G401 (cell line): ENCODE data around the gene MPRIP. TPM values are rescaled to one million over a fixed set of nuclear protein-coding genes. Genes with fewer than 3 reads are reported as not detected.
A peak's percentile ranks its signal among the peaks of the same experiment; 100 is the strongest.

ENCODE experiments used
- DNase-seq: peaks from one replicate; pipeline ENCODE4 v3.0.0-alpha.2; 2015; ENCODE audit warnings: low spot score
- in situ Hi-C: cut with HindIII; loops from 2 replicates; pipeline ENCODE4 v1.10.0; 2016; ENCODE audit warnings: low sequenced_read_pairs, mixed read lengths
- total RNA-seq: library from RNA; depleted of rRNA; stranded (reverse); fragments of >200 nt; shearing (Covaris generic); gene quantifications from 2 replicates; pipeline ENCODE4 v1.2.3, GENCODE V29; 2014

The MPRIP gene
- total RNA-seq, 1 experiment from 2014 or later: 97.1 TPM

DNA sequence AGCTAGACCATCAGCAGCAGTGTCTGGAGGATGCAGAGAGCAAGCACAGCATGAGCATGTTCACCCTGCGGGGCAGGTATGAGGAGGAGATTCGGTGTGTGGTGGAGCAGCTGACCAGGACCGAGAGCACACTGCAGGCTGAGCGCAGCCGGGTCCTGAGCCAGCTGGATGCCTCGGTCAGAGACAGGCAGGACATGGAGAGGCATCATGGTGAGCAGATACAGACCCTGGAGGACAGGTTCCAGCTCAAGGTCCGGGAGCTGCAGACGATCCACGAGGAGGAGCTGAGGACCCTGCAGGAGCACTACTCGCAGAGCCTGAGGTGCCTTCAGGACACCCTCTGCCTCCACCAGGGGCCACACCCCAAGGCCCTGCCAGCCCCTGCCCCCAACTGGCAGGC is 125.1 kb downstream of the MPRIP start:
- in situ Hi-C loops: no loop called here
- DNase-seq: peak; percentile 27

DNA sequence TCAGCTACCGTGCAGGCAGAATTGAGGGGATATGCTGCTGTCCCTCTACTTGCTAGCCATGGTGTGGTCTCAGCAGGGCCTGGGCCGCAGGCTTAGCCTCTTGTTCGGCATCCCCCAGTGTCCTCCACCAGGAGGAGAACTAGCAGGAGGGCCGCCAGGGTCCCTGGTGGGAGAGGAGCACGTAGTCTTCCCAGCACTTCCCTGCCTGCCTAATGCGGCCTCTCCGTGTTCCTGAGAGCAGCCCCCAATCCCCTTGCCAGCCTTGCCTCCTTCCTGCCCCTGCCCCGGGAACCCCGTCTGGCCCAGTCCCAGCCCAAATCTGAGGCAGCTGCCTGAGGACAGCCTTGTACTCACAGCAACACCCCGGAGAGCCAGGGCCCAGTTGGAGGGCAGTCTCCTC is 125.7 kb downstream of the MPRIP start:
- in situ Hi-C loops: no loop called here

GRCh38 chr17:17168401-17168800 is 126.1 kb downstream of the MPRIP start:
- DNase-seq: no peak
- in situ Hi-C loops: no loop called here

More for the DNA sequence above, 125.7 kb downstream of the MPRIP start:
- no peak for DNase-seq

DNA sequence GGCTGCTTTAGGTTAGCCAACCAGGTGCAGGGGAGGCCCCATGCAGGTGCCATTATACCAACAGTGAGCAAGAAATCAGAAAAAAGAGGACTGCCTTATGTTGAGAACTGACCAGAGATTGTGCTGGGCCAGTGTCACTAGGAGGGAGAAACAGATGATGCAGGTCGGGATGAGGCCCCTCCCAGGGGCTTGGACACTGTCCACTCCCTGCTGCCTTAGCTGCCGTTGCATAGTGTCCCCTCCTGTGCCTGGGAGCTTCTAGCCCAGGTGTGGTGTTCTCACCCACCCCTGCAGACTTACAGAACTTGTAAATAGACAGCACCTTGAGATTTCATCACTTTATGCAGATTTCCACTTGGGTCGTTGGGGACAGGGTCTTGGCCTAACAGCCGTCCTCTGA is 127.1 kb downstream of the MPRIP start:
- in situ Hi-C loops: no loop called here
- DNase-seq: no peak

DNA sequence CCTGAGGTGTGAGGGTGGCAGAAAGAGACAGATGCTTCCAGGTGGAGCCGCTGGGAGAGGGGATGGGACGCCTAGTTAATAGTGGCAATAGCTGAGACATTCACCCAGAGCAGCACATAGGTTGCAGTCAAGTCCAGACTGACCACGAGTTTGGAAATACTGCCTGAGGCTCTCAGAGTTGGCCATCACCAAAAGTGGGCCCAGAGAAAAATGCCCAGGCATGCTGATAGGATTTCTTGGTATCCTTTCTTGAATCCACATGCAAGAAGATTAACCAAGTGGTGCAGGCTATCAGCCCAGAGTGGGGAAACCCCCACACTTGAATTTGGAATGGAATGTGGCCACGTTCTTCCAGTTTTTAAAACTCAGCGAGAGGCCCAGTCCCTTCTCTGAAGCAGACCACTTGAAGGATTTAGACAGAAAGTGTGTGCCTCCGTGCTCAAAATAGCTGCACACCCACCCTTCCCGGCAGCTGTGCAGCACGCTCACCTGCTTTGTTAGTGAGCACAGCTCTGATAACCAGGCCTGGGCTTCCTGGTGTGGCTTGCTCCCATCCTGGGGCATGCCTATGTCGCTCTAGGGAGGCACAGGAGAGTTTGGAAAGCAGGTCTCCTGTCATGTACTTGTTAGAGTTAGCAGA is 128.2 kb downstream of the MPRIP start:
- DNase-seq: no peak
- in situ Hi-C loops: no loop called here

DNA sequence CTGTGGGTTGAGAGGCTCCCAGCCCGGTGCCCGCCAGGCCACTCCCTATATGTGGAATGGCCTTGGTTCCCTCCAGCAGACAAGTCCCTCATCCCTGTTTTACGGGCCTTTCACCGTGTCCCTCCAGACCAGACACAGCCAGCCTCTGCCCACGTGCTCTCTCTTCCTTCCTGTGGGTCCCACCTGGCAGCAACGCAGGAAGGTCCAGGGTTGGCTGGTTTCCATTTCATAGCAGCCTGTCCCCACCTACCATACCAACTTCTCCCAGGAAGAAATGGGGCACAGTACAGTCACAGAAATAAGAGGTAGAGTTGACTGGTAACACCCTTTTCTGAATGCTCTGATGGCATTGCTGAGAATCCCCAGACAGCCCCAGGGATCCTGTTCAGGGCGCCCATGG is 128.9 kb downstream of the MPRIP start:
- no peak for DNase-seq
- in situ Hi-C loops: no loop called here

GRCh38 chr17:17172001-17172939 is 130.0 kb downstream of the MPRIP start:
- in situ Hi-C loops: no loop called here
- DNase-seq: no peak

DNA sequence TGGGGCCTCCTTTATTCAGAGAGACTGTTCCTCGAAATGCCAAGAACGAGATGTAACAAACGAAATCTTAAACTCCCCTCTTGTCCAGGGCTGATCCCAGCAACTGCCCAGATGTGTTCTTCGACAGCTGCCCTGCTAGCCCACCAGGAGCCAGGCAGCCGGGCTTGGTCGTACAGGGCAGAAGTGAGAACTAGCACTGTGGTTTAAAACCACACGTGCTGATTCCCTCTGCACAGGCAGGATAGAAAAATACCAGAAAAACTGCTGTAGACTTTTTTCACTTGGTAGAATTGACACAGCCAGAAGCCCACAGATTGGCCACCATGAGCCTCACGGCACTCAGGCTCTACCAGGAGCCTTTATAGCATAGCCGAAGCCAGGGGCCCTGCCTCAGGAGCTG is 130.7 kb downstream of the MPRIP start:
- in situ Hi-C loops: no loop called here
- DNase-seq: no peak

- in situ Hi-C loops: no loop called here
- no peak for DNase-seq
Observed at GRCh38 chr17:17173921-17174320, 131.7 kb downstream of the MPRIP start.

GRCh38 chr17:17175340-17175739 is 133.1 kb downstream of the MPRIP start:
- in situ Hi-C loops: no loop called here
- DNase-seq: no peak

GRCh38 chr17:17175917-17176316 is 133.7 kb downstream of the MPRIP start:
- DNase-seq: no peak
- in situ Hi-C loops: no loop called here

- in situ Hi-C loops: no loop called here
- no peak for DNase-seq
Observed at GRCh38 chr17:17176341-17176740, 134.1 kb downstream of the MPRIP start.

DNA sequence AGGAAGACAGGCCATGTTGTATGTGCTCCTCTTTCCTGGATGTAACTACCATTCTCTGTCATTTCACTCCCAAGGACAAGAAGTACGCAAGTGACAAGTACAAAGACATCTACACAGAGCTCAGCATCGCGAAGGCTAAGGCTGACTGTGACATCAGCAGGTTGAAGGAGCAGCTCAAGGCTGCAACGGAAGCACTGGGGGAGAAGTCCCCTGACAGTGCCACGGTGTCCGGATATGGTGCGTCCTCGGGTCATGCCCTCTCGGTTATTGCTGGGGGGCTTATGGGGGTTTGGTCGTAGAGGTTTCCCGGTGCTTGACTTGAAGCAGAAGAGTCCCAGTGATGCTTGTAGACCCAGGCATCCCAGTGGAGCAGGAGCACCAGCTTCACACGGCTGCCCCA is 134.9 kb downstream of the MPRIP start:
- no peak for DNase-seq
- in situ Hi-C loops: no loop called here

GRCh38 chr17:17179371-17179827 is 137.1 kb downstream of the MPRIP start:
- DNase-seq: no peak
- in situ Hi-C loops: no loop called here

DNA sequence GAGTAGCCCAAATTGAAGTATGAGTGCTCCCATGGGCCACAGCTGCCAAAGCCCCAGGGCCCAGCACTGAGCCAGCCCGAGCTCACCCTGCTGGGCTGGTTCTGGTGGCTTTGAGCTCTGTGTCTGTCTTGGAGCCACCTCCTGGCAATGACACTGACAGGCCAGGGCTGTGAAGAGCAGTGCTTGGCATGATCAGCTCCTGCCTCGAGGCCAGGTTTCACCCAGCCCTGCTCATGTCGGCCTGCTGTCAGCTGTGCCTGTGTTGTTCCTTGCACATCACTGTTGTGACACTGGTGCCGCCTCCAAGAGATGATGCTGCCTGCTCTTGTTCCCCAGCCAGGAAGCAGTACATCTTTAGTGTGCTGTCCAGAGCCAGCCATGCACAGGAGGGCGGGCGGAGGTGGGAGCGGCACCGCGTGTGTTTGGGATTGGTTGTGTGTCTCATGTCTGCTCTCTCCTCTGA is 137.9 kb downstream of the MPRIP start:
- in situ Hi-C loops: no loop called here
- DNase-seq: peak; percentile 93

- in situ Hi-C loops: no loop called here
- DNase-seq: no peak
Observed at GRCh38 chr17:17180741-17181525, 138.7 kb downstream of the MPRIP start.

GRCh38 chr17:17181666-17182597 is 139.7 kb downstream of the MPRIP start:
- in situ Hi-C loops: no loop called here
- no peak for DNase-seq

GRCh38 chr17:17182598-17183136 is 140.4 kb downstream of the MPRIP start:
- no peak for DNase-seq

More at GRCh38 chr17:17182598-17183136, 140.4 kb downstream of the MPRIP start:
- in situ Hi-C loops: no loop called here
